Measurements from ENCODE around the gene DDO. TPM values are rescaled to one million over a fixed set of nuclear protein-coding genes. Genes with fewer than 3 reads are reported as not detected.
A peak's percentile ranks its signal among the peaks of the same experiment; 100 is the strongest.
"Not testable (repeated sequence)": the region's sequence is repeated elsewhere in the genome, so short reads cannot be mapped to it uniquely, and the experiment has no call there.

Gene DDO
- total RNA-seq = 4.6 TPM

GRCh38 chr6:110415086-110415916, at the start of gene DDO:
TSS of gene DDO (minus strand) at chr6:110415575. CDS start at chr6:110413462, 2,113 bp downstream.
- peak in 2 of 3 donors; percentile 33 to 74 for DNase-seq (ENCODE audit: low read depth in 2 of 3, low spot score in 2 of 3)

- DNase-seq (ENCODE audit: low read depth in 2 of 3, low spot score in 2 of 3) = peak in 1 of 3 donors; percentile 64
These were observed 47.6 kb upstream of the DDO start for GRCh38 chr6:110462884-110463481.

- DNase-seq (ENCODE audit: low read depth in 2 of 3, low spot score in 2 of 3) = no peak
These were observed 46.0 kb upstream of the DDO start for GRCh38 chr6:110461376-110461775.

- DNase-seq (ENCODE audit: low read depth in 2 of 3, low spot score in 2 of 3) = no peak
These were observed 43.8 kb upstream of the DDO start for GRCh38 chr6:110459137-110459536.

- no peak for DNase-seq (ENCODE audit: low read depth in 2 of 3, low spot score in 2 of 3)
These were observed 43.1 kb upstream of the DDO start for GRCh38 chr6:110458476-110458875.

- not testable (repeated sequence) for DNase-seq (ENCODE audit: low read depth in 2 of 3, low spot score in 2 of 3)
These were observed 42.3 kb upstream of the DDO start for GRCh38 chr6:110457567-110458175.

GRCh38 chr6:110456694-110457093, 41.3 kb upstream of the DDO start:
- no peak for DNase-seq (ENCODE audit: low read depth in 2 of 3, low spot score in 2 of 3)

- DNase-seq (ENCODE audit: low read depth in 2 of 3, low spot score in 2 of 3) = no peak
These were observed 34.1 kb upstream of the DDO start for GRCh38 chr6:110449541-110449895.

GRCh38 chr6:110448846-110449540, 33.6 kb upstream of the DDO start:
- no peak for DNase-seq (ENCODE audit: low read depth in 2 of 3, low spot score in 2 of 3)

GRCh38 chr6:110447761-110448160, 32.4 kb upstream of the DDO start:
- no peak for DNase-seq (ENCODE audit: low read depth in 2 of 3, low spot score in 2 of 3)

GRCh38 chr6:110446405-110446804, 31.0 kb upstream of the DDO start:
- no peak for DNase-seq (ENCODE audit: low read depth in 2 of 3, low spot score in 2 of 3)

- no peak for DNase-seq (ENCODE audit: low read depth in 2 of 3, low spot score in 2 of 3)
These were observed 24.7 kb upstream of the DDO start for GRCh38 chr6:110440026-110440425.

- DNase-seq (ENCODE audit: low read depth in 2 of 3, low spot score in 2 of 3) = no peak
These were observed 24.0 kb upstream of the DDO start for GRCh38 chr6:110439356-110439755.

GRCh38 chr6:110434961-110435602, 19.7 kb upstream of the DDO start:
- DNase-seq (ENCODE audit: low read depth in 2 of 3, low spot score in 2 of 3) = no peak

- no peak for DNase-seq (ENCODE audit: low read depth in 2 of 3, low spot score in 2 of 3)
These were observed 17.0 kb upstream of the DDO start for GRCh38 chr6:110432285-110432900.

GRCh38 chr6:110430741-110431140, 15.4 kb upstream of the DDO start:
- no peak for DNase-seq (ENCODE audit: low read depth in 2 of 3, low spot score in 2 of 3)

GRCh38 chr6:110430236-110430635, 14.9 kb upstream of the DDO start:
- DNase-seq (ENCODE audit: low read depth in 2 of 3, low spot score in 2 of 3) = no peak

- no peak for DNase-seq (ENCODE audit: low read depth in 2 of 3, low spot score in 2 of 3)
These were observed 12.8 kb upstream of the DDO start for GRCh38 chr6:110428153-110428552.

GRCh38 chr6:110425816-110426215, 10.4 kb upstream of the DDO start:
- DNase-seq (ENCODE audit: low read depth in 2 of 3, low spot score in 2 of 3) = no peak

GRCh38 chr6:110422444-110422822, 7.1 kb upstream of the DDO start:
- DNase-seq (ENCODE audit: low read depth in 2 of 3, low spot score in 2 of 3) = peak in 1 of 3 donors; percentile 5
